Neuron (in vitro differentiated cells): ENCODE measurements around the gene ACAP3.
A peak's percentile ranks its signal among the peaks of the same experiment; 100 is the strongest.

Source experiments
- H2AFZ ChIP-seq: one replicate; pipeline ENCODE4 v1.6.1; 2013; ENCODE audit warnings: low read depth, mild to moderate bottlenecking, inconsistent platforms, low read length, moderate library complexity
- H3K27me3 ChIP-seq: one replicate; pipeline ENCODE4 v1.6.1; 2013; ENCODE audit warnings: low read length; ENCODE audit not compliant: insufficient read depth
- H3K36me3 ChIP-seq: one replicate; pipeline ENCODE4 v1.6.1; 2013; ENCODE audit warnings: low read length; ENCODE audit not compliant: insufficient read depth
- H3K4me1 ChIP-seq: one replicate; pipeline ENCODE4 v1.6.1; 2013; ENCODE audit warnings: low read length; ENCODE audit not compliant: insufficient read depth
- H3K4me3 ChIP-seq: 2 replicates; pipeline ENCODE4 v1.5.1; 2013; ENCODE audit warnings: mild to moderate bottlenecking, low read length, moderate library complexity
- H3K9me3 ChIP-seq: one replicate; pipeline ENCODE4 v1.6.1; 2013; ENCODE audit warnings: low read length

ACAP3 gene

GRCh38 chr1:1331068-1331965, 23.6 kb upstream of the ACAP3 start, which contains the start of gene TAS1R3:
TAS1R3 (plus strand) TSS chr1:1331280; CDS start chr1:1331346, 66 bp downstream.
- H3K36me3 ChIP-seq: peaks cover 16% of the 10 kb centered on the region
- H3K9me3 ChIP-seq: no peaks in the 10 kb centered on the region
- H2AFZ ChIP-seq: no peak within 1 kb of the TSS
- no peak within 1 kb of the TSS for H3K4me3 ChIP-seq
- H3K4me1 ChIP-seq: peaks cover 12% of the 10 kb centered on the region
- no peaks in the 10 kb centered on the region for H3K27me3 ChIP-seq

DNA sequence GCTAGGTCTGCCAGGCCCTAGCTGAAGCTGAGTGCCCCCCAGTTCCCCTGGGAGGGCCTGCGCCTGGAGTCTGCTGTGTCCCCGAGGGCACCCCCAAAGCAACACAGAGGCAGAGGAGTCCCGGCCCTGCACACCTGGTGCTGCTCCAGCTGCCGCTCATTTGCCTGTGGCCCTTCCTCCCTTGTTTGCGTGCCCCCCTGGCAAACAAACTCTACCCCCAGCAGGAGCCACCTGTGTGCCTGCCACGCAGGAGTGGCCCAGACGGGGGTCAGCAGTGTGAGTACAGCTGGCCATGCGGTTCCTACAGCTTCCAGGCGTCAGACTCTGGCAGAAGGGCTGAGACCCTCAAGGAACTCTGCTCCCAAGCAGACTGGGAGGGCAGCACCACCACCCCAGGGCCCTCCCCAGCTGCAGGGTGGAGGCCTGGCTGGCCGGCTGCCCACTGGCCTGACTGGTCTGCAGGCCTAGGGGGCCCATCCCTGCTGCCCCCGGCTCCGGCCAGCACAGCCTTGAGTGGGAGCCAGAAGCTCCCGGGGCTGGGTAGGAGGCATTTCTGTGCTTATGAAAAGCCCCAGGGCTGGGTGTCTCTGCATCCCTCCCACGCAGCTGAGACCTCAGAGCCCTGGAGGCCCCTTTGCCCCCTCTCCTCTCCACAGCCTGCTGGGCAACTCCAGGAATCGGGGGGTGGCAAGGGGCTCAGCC, 22.8 kb upstream of the ACAP3 start:
- H3K9me3 ChIP-seq: no peaks in the 10 kb centered on the region
- no peak overlapping the region for H3K4me3 ChIP-seq
- H3K4me1 ChIP-seq: peaks cover 18% of the 10 kb centered on the region
- no peak overlapping the region for H2AFZ ChIP-seq
- H3K27me3 ChIP-seq: no peaks in the 10 kb centered on the region
- peaks cover 16% of the 10 kb centered on the region for H3K36me3 ChIP-seq

- H3K4me3 ChIP-seq: no peak overlapping the region
- no peaks in the 10 kb centered on the region for H3K27me3 ChIP-seq
- H3K9me3 ChIP-seq: no peaks in the 10 kb centered on the region
- peaks cover 24% of the 10 kb centered on the region for H3K4me1 ChIP-seq
- H2AFZ ChIP-seq: no peak overlapping the region
- peaks cover 16% of the 10 kb centered on the region for H3K36me3 ChIP-seq
Measured at GRCh38 chr1:1329304-1330210, 21.8 kb upstream of the ACAP3 start.

- no peaks in the 10 kb centered on the region for H3K9me3 ChIP-seq
Measured at GRCh38 chr1:1328254-1328653, 20.5 kb upstream of the ACAP3 start.

GRCh38 chr1:1327291-1327690, 19.6 kb upstream of the ACAP3 start:
- Histone ChIP-seq H3K4me1 (peaks cover 34% of the 10 kb centered on the region), H2AFZ (no peak overlapping the region), H3K9me3 (no peaks in the 10 kb centered on the region), H3K4me3 (no peak overlapping the region), H3K36me3 (peaks cover 16% of the 10 kb centered on the region), H3K27me3 (no peaks in the 10 kb centered on the region)

More at GRCh38 chr1:1328254-1328653, 20.5 kb upstream of the ACAP3 start:
- H2AFZ ChIP-seq: no peak overlapping the region
- H3K4me1 ChIP-seq: peaks cover 28% of the 10 kb centered on the region
- H3K27me3 ChIP-seq: no peaks in the 10 kb centered on the region
- H3K36me3 ChIP-seq: peaks cover 16% of the 10 kb centered on the region
- no peak overlapping the region for H3K4me3 ChIP-seq

DNA sequence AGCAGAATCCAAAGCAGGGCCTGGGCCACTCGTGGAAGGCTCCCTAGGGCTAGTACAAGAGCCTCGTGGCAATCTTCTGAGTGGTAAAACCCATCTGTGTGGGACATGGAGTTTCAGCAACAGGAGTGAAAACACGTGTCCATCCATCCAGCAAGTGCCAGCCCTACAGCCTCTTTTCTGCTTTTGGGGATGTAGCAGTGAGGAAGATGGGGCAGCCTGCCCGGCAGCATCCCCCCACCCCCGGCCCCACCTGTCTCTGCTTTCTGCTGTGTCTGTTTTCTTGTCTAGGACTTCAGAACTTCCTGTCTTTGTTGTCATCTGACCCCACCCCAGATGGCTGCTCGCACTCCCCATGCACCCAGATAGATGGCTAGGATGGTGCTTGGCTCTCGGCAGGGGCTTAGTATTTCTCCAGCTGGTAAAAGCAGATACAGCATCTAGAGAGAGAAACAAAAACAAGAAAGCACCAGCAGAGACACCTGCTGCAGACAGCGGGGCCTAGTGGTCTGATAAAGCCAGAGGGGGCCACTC, 18.4 kb upstream of the ACAP3 start:
- Histone ChIP-seq H3K4me1 (peaks cover 30% of the 10 kb centered on the region), H3K27me3 (no peaks in the 10 kb centered on the region), H2AFZ (no peak overlapping the region), H3K36me3 (peaks cover 16% of the 10 kb centered on the region), H3K4me3 (peak overlapping the region; percentile 98), H3K9me3 (no peaks in the 10 kb centered on the region)

DNA sequence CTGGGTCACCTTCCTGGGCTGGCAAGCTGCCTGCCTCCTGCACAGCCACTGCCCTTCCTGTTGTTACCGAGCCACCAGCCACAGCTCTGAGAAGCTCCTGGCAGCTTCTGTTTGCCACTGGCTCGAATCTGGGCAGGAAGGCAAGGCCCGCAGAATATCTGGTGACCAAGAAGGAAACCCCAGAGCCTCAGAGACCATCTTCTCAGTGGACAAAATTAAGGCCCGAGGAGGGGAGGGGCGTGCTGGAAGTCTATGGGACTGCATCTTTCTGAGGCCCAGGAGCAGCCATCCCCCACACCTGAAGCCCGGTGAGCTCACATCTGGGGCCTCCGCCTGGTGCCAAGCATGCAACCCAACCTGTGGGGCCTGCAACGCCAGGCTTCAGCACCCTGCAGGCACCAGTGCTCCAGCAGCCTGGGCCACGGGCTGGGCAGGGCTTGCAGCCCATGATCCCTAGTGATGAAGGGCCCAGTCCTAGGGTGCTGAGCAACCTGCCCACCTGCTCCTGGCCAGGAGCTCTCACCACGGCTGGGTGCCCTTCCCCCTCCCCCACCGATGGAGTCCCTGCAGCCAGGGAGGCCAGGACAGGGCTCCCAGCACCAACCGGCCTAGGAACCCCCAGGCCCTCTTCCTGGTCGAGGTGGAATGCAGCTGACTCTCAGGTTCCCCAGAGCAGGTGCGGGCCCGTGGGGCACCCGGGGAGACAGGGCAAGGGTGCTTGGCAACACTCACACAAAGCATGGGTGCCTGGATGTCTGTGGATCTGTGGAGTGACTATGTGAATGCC, 17.8 kb upstream of the ACAP3 start:
- no peak overlapping the region for H2AFZ ChIP-seq
- H3K4me1 ChIP-seq: peaks cover 24% of the 10 kb centered on the region
- H3K36me3 ChIP-seq: peaks cover 22% of the 10 kb centered on the region
- H3K4me3 ChIP-seq: peak overlapping the region; percentile 98
- H3K27me3 ChIP-seq: no peaks in the 10 kb centered on the region
- no peaks in the 10 kb centered on the region for H3K9me3 ChIP-seq

DNA sequence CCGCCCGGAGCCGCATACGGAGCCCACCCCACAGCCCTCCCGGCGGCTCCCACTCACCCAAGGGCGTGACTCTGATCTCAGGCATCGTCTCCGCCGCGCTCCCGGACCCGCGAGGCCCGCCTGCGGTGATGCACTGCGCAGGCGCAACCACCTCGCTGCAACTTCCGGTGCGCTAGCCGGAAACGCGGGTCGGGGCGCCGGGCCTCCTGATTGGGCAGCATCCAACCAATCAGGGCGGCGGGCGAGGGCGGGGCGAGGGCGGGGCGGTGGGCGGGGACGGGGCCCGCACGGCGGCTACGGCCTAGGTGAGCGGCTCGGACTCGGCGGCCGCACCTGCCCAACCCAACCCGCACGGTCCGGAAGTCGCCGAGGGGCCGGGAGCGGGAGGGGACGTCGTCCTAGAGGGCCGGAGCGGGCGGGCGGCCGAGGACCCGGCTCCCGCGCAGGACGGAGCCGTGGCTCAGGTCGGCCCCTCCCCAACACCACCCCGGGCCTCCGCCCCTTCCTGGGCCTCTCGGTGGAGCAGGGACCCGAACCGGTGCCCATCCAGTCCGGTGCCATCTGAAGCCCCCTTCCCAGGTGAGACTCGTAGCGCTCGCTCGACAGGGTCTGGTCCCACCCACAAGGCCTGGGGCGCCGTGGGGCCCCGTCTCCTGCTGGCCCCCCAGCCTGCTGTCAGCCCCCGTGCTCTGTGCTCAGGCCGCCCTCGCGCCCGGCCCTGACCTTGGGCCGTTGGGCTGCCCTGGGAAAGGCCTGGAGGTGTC, 17.0 kb upstream of the ACAP3 start, which contains the start of the genes CPTP and INTS11:
TSS of gene CPTP (plus strand) at position 279 of the 764 bp plus-strand sequence. CDS start 2,109 bp downstream, outside the sequence.
TSS of gene INTS11 (minus strand) at position 137 of the 764 bp plus-strand sequence. CDS start at position 85, 52 bp downstream.
- Histone ChIP-seq H3K9me3 (no peaks in the 10 kb centered on the region), H2AFZ (no peak within 1 kb of the TSS), H3K4me1 (peaks cover 22% of the 10 kb centered on the region), H3K4me3 (peak within 1 kb of the TSS; percentile 98), H3K27me3 (no peaks in the 10 kb centered on the region), H3K36me3 (peaks cover 30% of the 10 kb centered on the region)

DNA sequence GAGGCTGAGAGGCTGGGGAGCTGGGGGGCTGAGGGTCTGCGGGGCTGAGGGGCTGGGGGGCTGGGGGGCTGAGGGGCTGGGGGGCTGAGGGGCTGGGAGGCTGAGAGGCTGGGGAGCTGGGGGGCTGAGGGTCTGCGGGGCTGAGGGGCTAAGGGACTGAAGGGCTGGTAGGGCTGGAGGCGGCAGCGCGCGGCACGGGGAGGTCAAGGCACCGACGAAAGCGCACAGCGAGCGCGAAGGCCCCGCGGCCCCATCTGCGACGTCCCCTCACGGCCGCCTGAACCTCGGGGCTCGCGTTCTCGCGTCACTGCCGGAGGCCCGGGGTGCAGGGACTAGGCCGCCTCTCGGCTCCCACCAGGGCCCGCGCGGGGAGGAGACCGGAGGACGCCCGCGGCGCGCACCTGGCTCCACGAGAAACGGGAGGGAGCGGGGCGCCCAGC, 16.4 kb upstream of the ACAP3 start:
- Histone ChIP-seq H2AFZ (no peak overlapping the region), H3K4me1 (peaks cover 22% of the 10 kb centered on the region), H3K9me3 (no peaks in the 10 kb centered on the region), H3K27me3 (no peaks in the 10 kb centered on the region), H3K36me3 (peaks cover 36% of the 10 kb centered on the region), H3K4me3 (peak overlapping the region; percentile 98)

DNA sequence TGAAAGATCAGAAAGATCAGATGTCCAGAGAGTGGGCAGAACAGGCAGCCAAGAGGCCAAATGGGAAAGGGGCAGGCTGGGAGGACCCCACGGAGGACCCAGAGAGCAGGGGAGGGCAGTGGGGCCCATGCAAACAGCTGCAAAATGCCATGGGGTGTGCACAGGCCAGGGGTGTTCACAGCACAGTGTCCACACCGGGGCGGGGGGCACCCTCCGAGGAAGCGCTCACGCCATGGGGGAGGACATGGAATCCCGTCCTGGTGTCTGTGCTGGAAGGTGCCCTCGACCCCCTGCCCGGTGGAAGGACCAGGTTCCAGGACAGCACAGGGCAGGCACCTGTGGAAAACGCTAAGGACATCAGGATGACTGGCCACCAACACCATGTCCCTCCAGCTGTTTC, 15.2 kb upstream of the ACAP3 start:
- Histone ChIP-seq H3K9me3 (no peaks in the 10 kb centered on the region), H3K4me3 (peak overlapping the region; percentile 33), H2AFZ (no peak overlapping the region)

GRCh38 chr1:1322418-1322817, 14.7 kb upstream of the ACAP3 start:
- no peaks in the 10 kb centered on the region for H3K27me3 ChIP-seq
- H2AFZ ChIP-seq: no peak overlapping the region
- H3K4me3 ChIP-seq: no peak overlapping the region
- H3K36me3 ChIP-seq: peaks cover 33% of the 10 kb centered on the region
- peaks cover 22% of the 10 kb centered on the region for H3K4me1 ChIP-seq
- H3K9me3 ChIP-seq: no peaks in the 10 kb centered on the region

More for the DNA sequence above, 15.2 kb upstream of the ACAP3 start:
- Histone ChIP-seq H3K4me1 (peaks cover 22% of the 10 kb centered on the region), H3K27me3 (no peaks in the 10 kb centered on the region), H3K36me3 (peaks cover 36% of the 10 kb centered on the region)
